Fibroblast of the aortic adventitia (primary cell): ENCODE data around the gene SRP19. TPM values are rescaled to one million over a fixed set of nuclear protein-coding genes. Genes with fewer than 3 reads are reported as not detected.

Source experiments
- DNase-seq: peaks from one replicate; pipeline ENCODE4 v3.0.0-alpha.2; 2010; ENCODE audit warnings: low read depth
- H3K4me3 ChIP-seq: 2 replicates; pipeline ENCODE4 v1.5.1; 2011; ENCODE audit warnings: low read depth, mild to moderate bottlenecking, control low read depth, low read length, moderate library complexity
- CTCF ChIP-seq: IDR thresholded peaks from 2 replicates; pipeline ENCODE4 v1.5.1; 2011; ENCODE audit warnings: mild to moderate bottlenecking, low read length, control low read depth, inconsistent platforms; ENCODE audit not compliant: insufficient read depth
- total RNA-seq: library from RNA; depleted of rRNA; stranded (reverse); fragments of >200 nt; gene quantifications from 2 replicates; pipeline ENCODE4 v1.2.3, GENCODE V29; 2012; ENCODE audit warnings: low replicate concordance

SRP19 gene
- total RNA-seq, 1 donor: 88.2 TPM

GRCh38 chr5:112830378-112830777 is 30.7 kb upstream of the SRP19 start:
- TF ChIP-seq CTCF: no peak
- H3K4me3 ChIP-seq: no peak overlapping the region
- DNase-seq: no peak

GRCh38 chr5:112833971-112834370 is 27.1 kb upstream of the SRP19 start:
- no peak overlapping the region for H3K4me3 ChIP-seq
- no peak for DNase-seq
- TF ChIP-seq CTCF: no peak

- no peak for TF ChIP-seq CTCF
- no peak overlapping the region for H3K4me3 ChIP-seq
Observed at GRCh38 chr5:112844489-112844888, 16.6 kb upstream of the SRP19 start.

GRCh38 chr5:112846556-112846955 is 14.5 kb upstream of the SRP19 start:
- H3K4me3 ChIP-seq: no peak overlapping the region
- no peak for TF ChIP-seq CTCF
- DNase-seq: no peak

More at GRCh38 chr5:112844489-112844888, 16.6 kb upstream of the SRP19 start:
- no peak for DNase-seq

GRCh38 chr5:112847306-112847705 is 13.8 kb upstream of the SRP19 start:
- no peak overlapping the region for H3K4me3 ChIP-seq
- DNase-seq: no peak
- no peak for TF ChIP-seq CTCF

- peak; percentile 79 for DNase-seq
- peak; percentile 82 for TF ChIP-seq CTCF
- H3K4me3 ChIP-seq: peak overlapping the region; percentile 2
Observed at GRCh38 chr5:112848116-112848811, 12.8 kb upstream of the SRP19 start.

- TF ChIP-seq CTCF: no peak
- DNase-seq: no peak
- no peak overlapping the region for H3K4me3 ChIP-seq
Observed at GRCh38 chr5:112849912-112850311, 11.2 kb upstream of the SRP19 start.
